Forelimb muscle (tissue), 1 donor: ENCODE data around the gene ST13. TPM values are rescaled to one million over a fixed set of nuclear protein-coding genes. Genes with fewer than 3 reads are reported as not detected.
"Not testable (repeated sequence)": the region's sequence is repeated elsewhere in the genome, so short reads cannot be mapped to it uniquely, and the experiment has no call there.

Experiments
- DNase-seq: peaks from one replicate; pipeline ENCODE4 v3.0.0-alpha.2; 2013; ENCODE audit warnings: low read depth
- polyA plus RNA-seq: library from polyadenylated mRNA; unstranded; fragments of 120-200 nt; gene quantifications from one replicate; pipeline ENCODE4 v1.2.1, GENCODE V29; 2013; ENCODE audit not compliant: insufficient read length

ST13 gene
- polyA plus RNA-seq, 1 donor, result 495 TPM

DNA sequence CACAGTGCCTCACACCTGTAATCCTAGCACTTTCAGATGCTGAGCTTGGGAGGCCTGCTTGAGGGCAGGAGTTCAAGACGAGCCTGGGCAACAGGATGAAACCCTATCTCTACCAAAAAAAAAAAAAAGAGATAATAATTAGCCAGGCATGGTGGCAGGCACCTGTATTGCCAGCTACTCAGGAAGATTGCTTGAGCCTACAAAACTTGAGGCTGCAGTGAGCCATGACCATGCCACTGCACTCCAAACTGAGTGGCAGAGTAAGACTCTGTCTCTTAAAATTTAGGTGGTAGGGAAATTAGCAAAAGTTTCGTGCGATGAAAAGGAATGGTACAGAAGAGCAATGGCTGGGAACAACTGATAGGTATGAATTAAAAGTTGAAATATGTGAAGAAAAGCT lies 18.0 kb downstream of the ST13 start:
- DNase-seq, result no peak

DNA sequence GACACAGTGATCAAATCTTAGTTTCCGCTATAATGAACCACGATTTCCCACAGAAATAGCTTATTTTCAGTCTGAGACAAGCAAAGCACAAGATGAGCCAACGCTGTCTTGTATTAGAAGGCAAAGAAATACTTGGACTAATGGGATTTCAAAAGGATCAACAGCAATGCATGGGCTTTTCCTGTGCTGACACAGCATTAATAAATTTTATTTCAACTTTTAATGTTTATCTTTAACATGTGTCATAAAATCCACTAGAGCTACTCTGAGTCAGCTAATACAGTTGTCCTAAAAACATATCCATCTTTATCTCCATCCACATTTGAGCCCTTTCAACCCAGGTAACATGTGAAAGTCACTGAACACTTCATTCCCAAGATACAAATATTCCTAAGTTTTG lies 21.8 kb downstream of the ST13 start:
- DNase-seq, result no peak

DNA sequence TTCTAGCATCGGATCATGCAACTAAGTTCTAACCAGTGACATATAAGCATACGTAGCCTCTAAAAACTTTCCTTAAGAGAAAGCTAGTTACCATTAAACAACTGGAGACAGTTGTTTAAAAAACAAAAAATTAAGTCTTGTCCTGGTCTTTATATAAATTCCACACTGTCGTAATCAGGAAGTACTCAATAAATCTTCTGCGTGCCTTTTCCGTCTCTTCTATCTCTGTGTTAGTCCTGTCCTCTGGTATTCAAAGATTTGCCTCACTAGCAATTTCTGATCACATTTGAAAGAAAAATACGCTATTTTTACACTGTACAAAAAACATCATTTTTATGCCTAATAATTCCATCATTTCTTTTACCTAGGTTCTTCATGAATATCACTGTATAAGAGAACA lies 27.3 kb downstream of the ST13 start:
- DNase-seq, result no peak

DNA sequence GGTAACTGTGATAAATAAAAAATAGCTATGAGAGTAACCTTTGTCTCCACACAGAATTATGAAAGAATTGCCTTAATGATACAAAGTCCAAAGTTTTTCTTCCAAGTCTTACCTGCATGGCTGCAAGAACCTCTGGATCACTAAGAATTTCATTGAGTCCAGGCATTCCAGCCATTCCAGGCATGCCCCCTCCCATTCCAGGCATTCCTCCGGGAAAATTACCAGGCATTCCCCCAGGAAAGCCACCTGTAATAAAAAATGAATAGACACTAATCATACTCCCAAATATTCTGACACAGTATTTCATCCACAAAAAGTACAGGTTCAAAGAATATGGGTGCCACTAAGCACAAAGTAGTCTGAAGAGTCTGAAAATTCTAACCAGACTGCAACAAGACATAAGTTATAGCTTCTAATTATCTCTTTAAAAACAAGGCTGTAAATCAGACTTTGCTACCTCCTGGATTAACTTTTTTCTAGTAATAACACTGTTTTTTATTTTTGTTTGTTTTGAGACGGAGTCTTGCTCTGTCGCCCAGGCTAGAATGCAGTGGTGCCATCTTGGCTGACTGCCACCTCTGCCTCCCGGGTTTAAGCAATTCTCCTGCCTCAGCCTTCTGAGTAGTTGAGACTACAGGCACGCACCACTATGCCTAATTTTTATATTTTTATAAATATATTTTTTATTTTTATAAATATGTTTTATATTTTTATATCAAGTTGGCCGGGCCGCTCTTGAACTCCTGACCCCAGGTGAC lies 29.3 kb downstream of the ST13 start:
- DNase-seq, result no peak

DNA sequence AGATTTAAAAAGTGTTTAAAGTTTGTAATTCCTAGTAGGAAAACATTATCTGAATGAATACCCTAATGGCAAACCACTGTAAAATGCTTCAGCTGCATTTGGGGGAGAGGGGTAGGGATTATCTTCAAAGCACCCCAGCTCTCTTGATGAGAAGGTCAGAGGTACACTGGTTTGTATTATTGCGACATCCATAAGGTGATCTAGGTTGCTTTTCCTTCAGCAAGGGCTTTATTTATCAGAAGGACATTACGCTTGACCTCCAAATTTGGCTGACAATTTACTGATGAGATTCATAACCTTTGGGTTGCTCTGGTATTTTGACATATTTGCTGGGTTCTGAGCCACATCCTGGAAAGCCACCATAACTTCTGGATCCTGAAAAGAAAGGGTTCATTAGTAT lies 30.1 kb downstream of the ST13 start:
- DNase-seq, result not testable (repeated sequence)

DNA sequence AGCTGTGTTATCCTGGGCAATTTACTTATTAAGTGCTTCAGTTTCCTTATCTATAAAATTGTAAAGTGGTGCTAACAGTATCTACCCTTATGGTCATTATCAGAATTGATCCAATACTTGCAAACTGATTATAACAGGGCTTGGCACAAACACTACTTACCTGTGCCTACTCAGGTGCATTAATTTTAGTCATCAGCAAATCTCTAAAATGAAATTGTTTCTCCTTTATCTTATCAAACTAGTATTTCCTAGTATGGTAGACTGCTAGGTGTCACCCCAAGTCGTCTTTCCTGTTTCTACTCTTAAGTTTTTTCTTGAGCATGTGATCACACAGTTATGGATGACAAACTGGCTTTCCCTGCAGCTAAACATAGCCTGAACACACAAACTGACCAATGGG lies 33.0 kb downstream of the ST13 start:
- DNase-seq, result no peak

DNA sequence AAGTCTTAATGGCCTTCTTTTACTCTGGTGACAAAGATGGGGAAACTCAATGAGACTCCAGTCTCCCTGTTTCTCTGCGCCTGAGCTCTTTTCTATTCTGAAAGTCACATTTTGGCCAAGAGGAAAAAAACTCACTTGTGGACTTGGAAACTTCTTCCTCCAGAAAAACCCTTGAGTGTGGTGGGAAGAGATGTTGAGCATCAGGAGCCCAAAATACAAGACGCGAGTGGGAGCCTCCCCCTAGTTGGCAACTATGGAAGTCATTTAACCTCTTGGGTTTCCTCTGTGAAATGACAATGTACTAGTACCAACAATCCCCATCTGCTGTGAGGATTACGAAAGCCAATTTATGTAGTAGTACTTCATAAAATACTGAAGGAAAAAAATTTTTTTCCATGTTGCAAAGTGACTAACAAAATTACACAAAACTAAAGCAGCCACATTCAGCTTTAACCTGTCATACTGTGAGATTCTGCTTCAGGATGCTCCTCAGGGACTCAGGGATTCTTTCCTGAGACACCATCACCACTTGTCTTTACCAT lies 36.8 kb downstream of the ST13 start:
- DNase-seq, result peak; percentile 5

DNA sequence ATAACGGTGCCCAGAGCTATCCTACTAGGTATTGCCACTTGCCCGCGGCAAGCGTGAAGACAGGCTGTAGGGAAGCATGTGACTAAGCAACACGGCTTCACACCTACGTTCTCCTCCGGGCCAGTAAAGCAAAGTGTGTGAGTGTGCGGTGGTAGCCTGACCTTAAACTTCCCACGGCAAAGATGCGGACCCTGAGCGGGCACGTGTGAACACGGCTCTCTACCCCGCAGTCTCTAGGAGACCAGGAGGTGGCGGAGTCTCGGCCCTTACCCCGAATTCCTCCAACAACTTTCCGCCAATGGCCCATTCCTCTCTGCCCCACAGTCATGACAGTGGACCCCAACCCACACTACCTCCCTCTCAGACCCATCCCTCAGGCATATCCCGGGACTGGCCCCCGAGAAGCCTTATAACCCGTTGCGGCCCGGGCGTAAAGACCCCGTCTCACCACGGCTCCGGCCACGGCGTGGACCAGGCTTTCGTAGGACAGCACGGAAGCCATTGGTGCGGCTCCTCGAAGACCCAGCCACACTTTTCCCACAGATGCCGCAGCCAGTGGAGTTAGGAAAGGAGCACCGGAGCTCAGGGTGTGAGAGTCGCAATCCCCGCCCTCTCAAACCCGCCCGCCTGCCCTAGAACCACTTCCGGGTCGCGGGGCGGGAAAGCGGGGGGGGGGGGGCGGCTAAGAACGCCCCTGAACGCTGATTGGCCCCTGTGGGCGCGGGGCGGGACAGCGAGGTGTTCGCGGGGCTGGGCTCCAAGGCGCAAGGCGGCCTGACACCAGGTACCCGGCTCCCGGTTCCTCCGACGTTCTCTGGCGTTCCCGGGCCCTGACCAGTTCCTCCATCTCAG lies 37.5 kb downstream of the ST13 start, which contains the start of gene SLC25A17:
Gene SLC25A17, minus strand, starts transcription at position 600 of the 852 bp plus-strand sequence. Its CDS starts 98 bp downstream, at position 502.
- peak; percentile 47 for DNase-seq

DNA sequence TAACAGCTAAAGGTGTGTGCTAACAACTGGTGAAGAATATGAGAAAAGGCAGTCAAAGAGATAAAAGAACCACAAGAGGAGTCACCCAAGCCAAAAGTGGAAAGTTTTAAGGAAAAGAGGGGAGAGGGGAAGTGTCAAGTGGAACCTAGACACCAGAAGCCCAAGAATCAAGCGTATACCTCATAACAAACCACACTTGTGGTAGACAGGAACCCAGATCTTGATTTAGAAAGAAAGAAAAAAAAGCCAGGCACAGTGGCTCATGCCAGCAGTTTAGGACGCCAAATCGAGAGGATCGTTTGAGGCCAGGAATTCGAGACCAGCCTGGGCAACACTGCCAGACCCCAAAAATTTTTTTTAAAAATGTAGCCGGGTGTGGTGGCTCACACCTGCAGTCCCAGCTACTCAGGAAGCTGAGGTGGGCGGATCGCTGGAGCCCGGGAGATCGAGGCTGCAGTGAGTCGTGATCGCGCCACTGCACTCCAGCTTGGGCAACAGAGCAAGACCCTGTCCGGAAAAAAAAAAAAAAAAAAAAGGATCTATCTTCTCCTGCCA lies 38.2 kb downstream of the ST13 start:
- no peak for DNase-seq

DNA sequence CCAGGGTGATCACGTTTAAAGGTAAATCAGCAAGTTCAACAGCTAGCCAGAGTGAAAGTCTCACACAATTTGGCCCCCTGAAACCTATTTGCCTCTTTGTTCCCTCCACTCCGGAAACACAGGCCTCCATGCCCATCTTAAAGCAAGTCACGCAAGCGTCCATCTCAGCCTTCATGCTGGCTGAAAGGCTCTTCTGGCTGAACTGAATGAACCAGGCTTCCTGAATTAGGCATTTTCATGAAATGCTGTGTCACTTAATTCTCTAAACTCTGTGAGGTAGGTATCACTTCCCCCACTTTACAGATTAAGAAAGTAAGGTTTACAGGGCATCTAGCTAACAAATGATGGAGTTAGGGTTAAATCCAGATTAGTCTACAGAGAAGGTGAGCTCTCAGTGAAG lies 38.7 kb downstream of the ST13 start:
- no peak for DNase-seq

DNA sequence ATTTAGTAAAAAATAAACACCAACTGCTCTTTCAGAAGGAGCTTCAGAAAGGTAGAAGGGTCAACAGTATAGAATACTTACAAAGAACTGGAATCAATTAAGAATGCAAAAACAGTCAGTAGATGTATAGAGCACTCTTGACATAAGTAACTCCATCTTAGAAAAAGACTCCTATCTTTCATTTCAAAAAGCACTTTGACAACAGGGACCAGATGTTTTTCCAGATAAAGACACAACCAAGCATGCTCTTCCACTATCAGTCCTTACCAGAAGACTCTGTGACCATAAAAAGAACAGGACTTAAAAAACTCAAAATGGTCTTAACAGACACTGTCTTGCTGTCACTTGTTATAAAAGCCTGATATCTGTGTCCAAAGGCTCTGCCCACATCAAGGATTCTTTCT lies 42.5 kb downstream of the ST13 start:
- no peak for DNase-seq

DNA sequence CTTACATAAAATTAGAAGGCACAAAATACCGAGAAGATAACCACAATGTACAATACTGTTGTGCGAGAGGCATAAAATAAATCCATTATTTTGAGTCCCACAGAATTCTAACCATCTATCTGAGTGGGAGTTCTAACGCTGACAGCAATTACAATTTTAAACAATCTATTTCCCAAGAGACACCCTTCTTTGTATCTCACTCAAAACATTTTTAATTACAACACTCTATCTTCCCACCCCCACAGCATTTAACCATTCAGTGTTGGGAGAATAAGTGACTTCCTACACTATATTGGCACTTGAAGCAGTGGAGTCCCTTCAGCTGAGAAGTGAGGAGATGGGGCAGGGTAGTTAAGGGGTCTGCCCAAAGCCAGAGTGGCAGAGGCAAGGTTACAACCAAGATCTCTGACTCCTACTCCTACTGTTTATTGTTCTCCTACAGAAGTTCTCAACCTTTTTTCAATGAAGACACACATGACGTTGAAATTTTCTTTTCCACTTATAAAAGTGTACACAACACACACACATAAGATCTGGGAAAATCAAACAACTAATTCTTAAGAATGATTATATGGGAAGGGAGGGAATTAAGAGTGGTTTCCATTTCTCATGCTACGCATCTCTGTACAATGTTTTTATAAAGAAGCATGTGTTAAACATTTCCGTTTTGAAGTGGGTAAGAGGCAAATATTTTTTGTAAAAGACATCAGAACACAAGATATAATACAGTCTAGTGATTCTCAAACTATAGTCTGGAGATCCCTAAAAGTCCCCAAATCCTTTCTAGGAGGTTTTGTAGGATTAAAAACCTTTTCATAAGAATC lies 48.2 kb downstream of the ST13 start:
- no peak for DNase-seq

DNA sequence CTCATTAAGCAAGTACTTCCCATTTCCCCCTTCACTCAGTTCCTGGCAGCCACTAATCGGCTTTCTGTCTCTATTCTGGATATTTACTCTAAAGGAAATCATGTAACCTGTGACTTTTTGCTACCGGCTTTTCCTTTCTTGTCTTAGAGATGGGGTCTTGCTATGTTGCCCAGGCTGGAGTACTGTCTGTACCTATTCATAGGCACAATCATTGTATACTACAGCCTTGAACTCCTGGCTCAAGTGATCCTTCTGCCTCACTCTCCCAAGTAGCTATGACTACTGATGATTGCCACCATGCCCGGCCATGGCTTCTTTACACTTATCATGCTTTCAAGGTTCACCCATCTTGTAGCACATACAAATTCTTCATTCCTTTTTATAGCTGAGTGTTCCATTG lies 49.7 kb downstream of the ST13 start:
- no peak for DNase-seq

DNA sequence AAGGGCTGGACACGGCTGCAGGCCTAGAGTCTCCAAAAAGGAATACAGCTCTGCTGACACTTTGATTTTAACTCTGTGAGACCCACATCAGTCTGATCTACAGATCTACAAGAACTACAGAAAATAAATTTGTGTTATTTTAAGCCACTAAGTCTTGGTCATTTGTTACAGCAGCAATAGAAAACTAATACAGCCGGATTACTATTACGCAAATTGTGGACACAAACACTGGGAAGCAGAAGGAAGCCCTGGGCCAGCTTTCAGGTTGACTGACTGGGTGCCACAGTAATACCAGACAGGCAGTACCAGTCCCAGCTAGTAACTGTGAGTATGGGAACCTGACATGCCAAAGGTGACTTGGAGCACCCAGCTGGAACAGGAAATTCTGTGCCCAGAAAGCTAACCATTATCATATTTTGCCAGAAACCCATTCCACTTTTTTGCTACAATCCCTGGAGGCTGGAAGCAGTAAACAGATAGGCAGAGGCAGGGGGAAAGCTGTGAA lies 50.7 kb downstream of the ST13 start:
- DNase-seq, result no peak

DNA sequence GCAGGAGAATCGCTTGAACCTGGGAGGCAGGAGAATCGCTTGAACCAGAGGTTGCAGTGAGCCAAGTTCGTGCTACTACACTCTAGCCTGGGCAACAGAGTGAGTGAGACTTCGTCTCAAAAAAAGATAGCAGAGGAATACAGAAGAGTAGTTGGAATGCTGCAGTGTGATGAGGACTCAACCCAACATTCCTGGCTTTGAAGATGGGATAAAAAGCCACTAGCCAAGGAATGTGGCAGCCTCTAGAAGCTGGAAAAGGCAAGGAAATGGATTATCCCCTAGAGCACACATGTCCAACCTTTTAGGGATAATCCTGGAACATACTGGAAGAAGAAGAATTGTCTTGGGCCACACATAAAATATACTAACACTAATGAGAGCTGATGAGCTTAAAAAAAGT lies 51.2 kb downstream of the ST13 start:
- DNase-seq, result no peak

DNA sequence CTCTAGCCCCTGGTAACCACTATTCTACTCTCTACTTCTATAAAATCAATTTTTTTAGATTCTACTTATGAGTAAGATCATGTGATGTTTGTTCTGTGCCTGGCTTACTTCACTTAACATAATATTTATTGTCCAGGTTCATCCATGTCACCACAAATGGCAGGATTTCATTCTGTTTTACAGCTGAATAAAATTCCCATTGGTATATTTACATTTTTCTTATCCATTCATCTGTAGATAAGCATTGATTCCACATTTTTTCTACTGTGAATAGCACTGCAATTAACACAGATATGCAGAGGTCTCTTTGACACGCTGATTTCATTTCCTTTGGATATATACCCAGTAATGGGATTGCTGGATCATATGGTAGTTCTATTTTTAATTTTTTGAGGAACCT lies 53.1 kb downstream of the ST13 start:
- DNase-seq, result no peak

DNA sequence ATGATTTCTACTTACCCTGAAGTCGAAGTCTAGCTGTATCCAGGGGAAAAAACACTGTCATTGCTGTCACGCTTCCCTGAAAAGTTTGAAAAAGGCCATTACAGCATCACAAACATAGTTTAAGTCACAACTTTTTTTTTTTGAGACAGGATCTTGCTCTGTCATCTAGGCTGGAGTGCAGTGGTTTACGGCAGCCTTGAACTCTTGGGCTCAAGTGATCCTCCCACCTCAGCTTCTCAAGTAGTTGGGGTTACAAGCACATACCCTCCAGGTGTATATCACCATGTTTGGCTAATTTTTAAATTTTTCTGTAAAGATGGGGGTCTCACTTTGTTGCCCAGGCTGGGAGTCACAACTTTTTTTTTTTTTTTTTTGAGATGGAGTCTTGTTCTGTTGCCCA lies 57.4 kb downstream of the ST13 start:
- no peak for DNase-seq

DNA sequence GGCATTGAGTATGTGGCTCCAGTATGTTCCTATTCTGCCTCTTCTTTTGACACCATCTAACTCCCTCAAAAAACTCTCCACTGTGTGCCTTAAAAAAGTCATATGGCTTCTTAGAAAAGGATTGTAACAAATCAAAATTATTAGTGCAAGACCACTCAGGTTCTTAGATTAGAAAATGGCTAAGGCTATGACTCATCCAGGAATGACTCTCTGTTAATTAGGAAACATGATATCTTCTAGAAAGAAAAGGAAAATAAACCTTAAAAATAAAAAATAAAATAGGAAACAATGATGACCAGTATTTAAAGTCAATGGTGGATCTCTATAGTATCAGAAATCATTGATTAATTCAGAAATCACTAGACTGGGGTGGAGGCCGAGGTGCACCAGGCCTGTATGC lies 59.0 kb downstream of the ST13 start:
- no peak for DNase-seq

DNA sequence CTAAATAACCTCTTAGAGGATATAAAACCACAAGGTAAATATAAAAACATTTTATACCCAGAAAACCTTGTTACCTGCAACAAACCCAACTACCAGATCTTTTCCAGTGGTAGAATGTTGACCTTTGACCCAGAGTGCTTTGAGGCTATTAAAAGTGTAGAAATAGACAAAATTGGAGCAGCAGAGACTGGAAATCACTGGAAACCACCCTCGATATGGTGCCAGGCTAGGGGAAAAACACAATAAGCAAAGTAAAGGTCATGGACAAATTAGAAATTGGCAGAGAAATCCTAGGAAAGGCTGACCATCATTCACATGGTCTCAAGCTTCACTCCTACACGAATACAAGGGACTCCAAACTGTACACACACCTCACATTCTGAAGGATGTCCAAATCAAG lies 64.0 kb downstream of the ST13 start:
- no peak for DNase-seq

DNA sequence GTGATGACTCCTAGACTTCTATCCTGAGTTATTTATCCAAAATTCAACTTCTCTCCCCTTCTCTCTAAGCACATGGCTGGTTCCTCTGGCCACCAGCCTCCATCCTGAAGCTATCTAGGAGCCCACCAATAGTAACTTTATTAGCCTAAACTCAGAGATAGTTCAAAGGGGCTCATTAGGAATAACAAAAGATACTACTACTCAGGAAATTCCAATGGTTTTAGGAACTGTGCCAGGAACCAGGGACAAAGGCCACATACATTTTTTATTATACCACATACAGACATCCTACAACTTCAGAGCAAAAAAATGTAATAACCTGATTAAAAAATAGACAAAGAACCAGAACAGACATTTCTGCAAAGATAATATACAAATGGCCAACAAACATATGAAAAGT lies 65.2 kb downstream of the ST13 start:
- no peak for DNase-seq

DNA sequence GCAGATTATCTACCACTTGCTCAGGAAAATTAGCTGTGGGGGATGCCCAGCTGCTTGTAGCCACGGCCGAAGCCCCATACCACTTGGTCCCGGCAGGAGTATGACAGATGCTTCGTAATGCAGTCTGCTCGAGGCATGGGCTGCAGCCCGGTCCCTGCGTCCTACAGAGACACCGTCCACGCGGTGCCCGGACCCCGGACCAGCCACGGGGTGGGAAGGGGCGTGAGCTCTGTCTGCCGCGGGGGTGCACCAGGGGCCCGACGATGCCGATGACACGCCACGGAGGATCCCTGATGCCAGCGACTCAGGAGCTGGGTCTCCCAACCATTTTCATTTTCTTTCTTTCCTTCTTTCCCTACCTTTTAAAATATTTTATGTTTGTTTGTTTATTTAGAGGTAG lies 67.3 kb downstream of the ST13 start:
- no peak for DNase-seq
